ENCODE data around the gene KIF13A.
A peak's percentile ranks its signal among the peaks of the same experiment; 100 is the strongest.
"Not testable (repeated sequence)": the region's sequence is repeated elsewhere in the genome, so short reads cannot be mapped to it uniquely, and the experiment has no call there.

Gene KIF13A

DNA sequence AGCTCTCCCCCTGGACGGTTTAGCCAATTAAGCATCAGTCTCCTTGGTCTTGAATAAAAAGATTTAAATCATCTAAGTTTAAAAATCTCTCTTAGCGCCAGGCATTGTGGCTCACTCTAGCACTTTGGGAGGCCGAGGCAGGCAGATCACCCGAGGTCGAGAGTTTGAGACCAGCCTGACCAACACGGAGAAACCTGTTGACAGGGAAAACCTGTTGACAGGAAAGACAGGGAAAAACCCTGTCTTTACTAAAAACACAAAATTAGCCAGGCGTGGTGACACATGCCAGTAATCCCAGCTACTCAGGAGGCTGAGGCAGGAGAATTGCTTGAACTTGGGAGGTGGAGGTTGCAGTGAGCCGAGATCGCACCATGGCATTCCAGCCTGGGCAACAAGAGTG lies 97.7 kb downstream of the KIF13A start:
- H3K27me3 ChIP-seq (ENCODE audit: control insufficient read depth, insufficient read depth, low read length); H3K4me2 ChIP-seq (ENCODE audit: low read length); H3K4me3 ChIP-seq (ENCODE audit: low read length); H3K9ac ChIP-seq (ENCODE audit: low read depth, low read length): not testable (repeated sequence)
- Histone ChIP-seq H3K9me3 (replicated peaks; ENCODE audit: low read length) (peaks cover 11% of the 10 kb centered on the region), H3K36me3 (ENCODE audit: insufficient read depth, low read length) (peaks cover 21% of the 10 kb centered on the region), H3K4me1 (ENCODE audit: control insufficient read depth, insufficient read depth, low read length) (peaks cover 19% of the 10 kb centered on the region)

DNA sequence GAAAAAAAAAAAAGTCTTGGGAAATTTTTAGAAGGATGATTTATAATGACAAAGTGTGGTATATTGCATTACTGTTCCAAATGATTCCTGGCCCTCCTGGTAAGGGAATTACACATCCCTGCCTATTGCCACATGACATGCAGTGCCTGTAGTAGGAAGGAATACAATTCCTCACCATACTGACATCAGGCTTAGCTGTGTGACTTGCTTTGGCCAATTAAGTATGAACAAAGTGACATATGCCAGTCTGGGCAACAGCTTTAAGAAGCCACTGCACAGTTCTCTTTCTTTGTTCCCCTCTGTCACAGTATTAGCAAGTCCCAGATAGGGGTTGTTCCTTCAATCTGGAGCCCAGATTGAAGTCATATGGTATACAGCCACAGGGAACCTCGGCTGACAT lies 100.5 kb downstream of the KIF13A start:
- Histone ChIP-seq H3K9me3 (replicated peaks; ENCODE audit: low read length) (no peaks in the 10 kb centered on the region), H3K4me2 (ENCODE audit: low read length) (no peak overlapping the region), H3K4me1 (ENCODE audit: control insufficient read depth, insufficient read depth, low read length) (peaks cover 28% of the 10 kb centered on the region), H3K9ac (ENCODE audit: low read depth, low read length) (no peak overlapping the region), H3K4me3 (ENCODE audit: low read length) (no peak overlapping the region), H3K27me3 (ENCODE audit: control insufficient read depth, insufficient read depth, low read length) (no peaks in the 10 kb centered on the region), H3K36me3 (ENCODE audit: insufficient read depth, low read length) (peaks cover under 1% of the 10 kb centered on the region)

DNA sequence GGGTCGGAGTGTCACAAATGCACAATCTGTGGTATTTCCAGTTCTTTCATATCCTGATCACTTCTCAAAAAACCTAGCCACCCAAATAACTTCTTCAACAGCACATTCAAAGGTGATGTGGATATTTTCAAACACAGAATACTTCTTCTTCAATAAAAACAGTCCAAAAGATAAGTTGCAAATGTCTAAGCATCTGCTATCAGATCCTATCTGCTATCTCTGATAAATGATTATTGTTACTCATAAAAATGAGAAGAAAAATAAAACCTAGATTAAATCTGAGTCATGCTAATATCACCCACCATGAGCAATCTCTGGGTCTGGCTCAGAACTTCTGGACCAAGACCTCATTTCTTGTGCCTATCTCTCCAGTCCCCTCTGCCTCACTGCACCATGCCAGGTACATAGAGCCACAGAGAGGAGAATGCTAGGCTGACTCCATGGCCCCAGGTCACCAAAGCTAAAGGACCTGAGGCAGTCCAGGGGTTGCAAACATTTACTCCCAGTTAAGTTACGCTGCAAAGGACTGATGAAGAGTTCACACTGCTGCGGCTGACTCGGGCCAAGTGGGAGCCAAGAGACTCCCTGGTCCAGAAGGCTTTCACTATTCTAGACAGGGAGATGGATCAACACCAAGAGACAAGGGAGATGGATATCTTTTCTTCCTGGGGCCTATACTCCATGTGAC lies 101.4 kb downstream of the KIF13A start:
- H3K36me3 ChIP-seq (ENCODE audit: insufficient read depth, low read length): no peaks in the 10 kb centered on the region
- no peaks in the 10 kb centered on the region for H3K27me3 ChIP-seq (ENCODE audit: control insufficient read depth, insufficient read depth, low read length)
- no peak overlapping the region for H3K4me3 ChIP-seq (ENCODE audit: low read length)
- H3K4me2 ChIP-seq (ENCODE audit: low read length): no peak overlapping the region
- H3K9me3 ChIP-seq (replicated peaks; ENCODE audit: low read length): no peaks in the 10 kb centered on the region
- H3K4me1 ChIP-seq (ENCODE audit: control insufficient read depth, insufficient read depth, low read length): peaks cover 28% of the 10 kb centered on the region
- H3K9ac ChIP-seq (ENCODE audit: low read depth, low read length): no peak overlapping the region

DNA sequence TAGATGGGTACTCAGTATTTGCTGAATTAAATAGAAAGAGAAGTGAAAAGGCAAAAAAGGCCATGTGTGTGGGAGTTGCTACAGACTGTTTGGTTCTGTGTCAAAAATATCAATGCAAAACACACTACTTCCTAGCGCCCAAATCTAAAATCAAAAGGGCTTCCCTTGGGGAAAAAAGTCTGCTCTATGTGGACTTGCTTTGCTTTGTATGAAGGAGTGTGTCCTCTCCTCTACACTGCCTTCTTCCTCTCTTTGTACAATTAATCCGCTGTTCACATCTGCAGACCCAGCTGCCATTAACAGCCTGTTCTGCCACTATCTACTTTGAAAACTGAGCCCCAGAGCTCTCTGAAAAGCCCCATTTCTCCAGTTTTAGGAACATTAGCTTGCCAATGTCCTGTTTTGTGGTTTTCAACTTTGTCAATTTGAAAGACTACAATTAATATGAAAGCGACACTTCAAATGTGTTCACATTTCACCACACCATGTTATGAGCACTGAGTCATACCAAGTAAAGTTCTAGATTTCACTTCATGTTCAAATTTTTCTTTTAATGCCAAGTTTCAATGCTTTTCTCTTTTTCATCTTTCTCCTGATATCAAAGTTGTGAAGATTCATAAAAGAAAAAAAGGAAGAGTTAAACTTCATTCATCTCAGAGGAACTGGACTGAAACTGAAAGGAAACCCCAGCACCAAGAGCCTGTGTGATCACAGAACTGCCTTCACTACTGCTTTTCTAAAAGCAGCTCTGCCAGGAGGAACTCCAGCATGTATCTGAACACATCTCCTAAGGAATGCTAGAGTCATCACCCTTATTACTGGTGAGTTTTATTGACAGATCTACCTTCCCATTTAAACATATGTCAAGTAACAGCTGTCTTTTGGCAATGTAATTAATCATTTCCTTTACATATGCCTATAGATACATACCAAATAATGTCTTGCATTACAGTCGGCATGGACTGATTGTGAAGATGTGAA lies 102.6 kb downstream of the KIF13A start:
- H3K4me1 ChIP-seq (ENCODE audit: control insufficient read depth, insufficient read depth, low read length): peaks cover 30% of the 10 kb centered on the region
- H3K9me3 ChIP-seq (replicated peaks; ENCODE audit: low read length): no peaks in the 10 kb centered on the region
- no peaks in the 10 kb centered on the region for H3K27me3 ChIP-seq (ENCODE audit: control insufficient read depth, insufficient read depth, low read length)
- peak overlapping the region; percentile 68 for H3K4me2 ChIP-seq (ENCODE audit: low read length)
- peak overlapping the region; percentile 41 for H3K9ac ChIP-seq (ENCODE audit: low read depth, low read length)
- no peaks in the 10 kb centered on the region for H3K36me3 ChIP-seq (ENCODE audit: insufficient read depth, low read length)
- no peak overlapping the region for H3K4me3 ChIP-seq (ENCODE audit: low read length)

DNA sequence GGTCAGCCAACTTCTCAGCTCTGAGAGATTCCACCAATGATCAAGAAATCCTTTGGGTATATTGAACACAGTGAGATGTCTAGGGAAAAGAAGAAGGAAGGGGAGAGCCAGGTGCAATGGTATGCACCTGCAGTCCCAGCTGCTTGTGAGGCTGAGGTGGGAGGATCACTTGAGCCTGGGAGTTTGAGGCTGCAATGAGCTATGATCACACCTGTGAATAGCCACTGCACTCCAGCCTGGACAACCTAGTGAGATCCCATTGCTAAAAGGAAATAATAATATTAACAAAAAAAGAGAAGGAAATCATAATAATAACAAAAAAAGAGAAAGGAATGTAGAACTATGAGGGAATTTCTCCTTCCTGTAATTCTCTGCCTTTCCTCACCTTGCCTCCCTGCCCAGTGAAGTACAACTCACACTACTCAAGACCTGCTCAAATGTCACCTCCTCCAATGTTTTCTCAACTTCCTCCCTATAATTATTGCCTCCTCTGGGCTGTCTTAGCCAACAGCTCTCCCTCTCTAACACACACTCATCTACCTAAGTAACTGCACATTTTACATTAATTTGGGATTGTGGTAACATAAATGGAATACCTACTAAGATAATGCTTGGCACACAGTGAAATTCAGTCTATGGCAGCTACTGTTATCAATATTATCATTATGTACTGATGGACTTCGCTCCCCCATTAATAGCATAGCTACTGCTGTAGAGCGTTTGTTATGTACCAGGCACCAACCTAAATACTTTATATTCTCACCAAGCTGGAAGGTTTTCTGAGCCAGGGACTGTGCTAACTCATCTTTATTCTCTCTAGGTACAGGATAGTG lies 103.6 kb downstream of the KIF13A start:
- Histone ChIP-seq H3K9me3 (replicated peaks; ENCODE audit: low read length) (no peaks in the 10 kb centered on the region), H3K27me3 (ENCODE audit: control insufficient read depth, insufficient read depth, low read length) (no peaks in the 10 kb centered on the region), H3K4me1 (ENCODE audit: control insufficient read depth, insufficient read depth, low read length) (peaks cover 39% of the 10 kb centered on the region), H3K4me2 (ENCODE audit: low read length) (peak overlapping the region; percentile 68), H3K9ac (ENCODE audit: low read depth, low read length) (no peak overlapping the region), H3K4me3 (ENCODE audit: low read length) (no peak overlapping the region), H3K36me3 (ENCODE audit: insufficient read depth, low read length) (no peaks in the 10 kb centered on the region)

DNA sequence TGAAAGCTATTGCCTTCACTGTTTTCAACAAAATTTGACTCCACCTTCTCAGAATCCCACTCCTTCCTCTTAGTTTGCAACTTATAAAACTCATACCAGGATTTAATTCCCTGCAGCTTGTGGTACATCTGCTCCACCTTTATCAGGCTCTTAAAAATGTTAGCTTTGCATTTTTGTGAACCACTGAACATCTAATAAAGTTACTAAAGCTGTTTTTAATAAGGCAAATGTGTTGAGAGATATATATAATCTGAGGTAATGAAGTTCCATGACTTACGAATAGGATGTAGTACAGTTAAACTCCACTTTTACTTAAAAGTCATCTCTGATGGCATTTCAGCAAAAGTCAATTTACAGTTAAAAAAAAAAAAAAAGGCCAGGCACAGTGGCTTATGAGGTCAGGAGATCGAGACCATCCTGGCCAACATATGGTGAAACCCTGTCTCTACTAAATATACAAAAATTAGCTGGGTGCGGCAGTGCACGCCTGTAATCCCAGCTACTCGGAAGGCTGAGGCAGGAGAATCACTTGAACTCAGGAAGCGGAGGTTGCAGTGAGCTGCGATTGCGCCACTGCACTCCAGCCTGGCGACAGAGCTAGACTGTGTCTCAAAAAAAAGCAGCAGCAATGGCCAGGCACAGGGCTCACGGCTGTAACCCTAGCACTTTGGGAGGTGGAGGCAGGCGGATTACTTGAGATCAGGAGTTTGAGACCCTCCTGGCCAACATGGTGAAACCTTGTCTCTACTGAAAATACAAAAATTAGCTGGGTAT lies 106.2 kb downstream of the KIF13A start:
- Histone ChIP-seq H3K4me2 (ENCODE audit: low read length) (no peak overlapping the region), H3K36me3 (ENCODE audit: insufficient read depth, low read length) (no peaks in the 10 kb centered on the region), H3K27me3 (ENCODE audit: control insufficient read depth, insufficient read depth, low read length) (no peaks in the 10 kb centered on the region), H3K9me3 (replicated peaks; ENCODE audit: low read length) (no peaks in the 10 kb centered on the region), H3K9ac (ENCODE audit: low read depth, low read length) (no peak overlapping the region), H3K4me1 (ENCODE audit: control insufficient read depth, insufficient read depth, low read length) (peaks cover 60% of the 10 kb centered on the region), H3K4me3 (ENCODE audit: low read length) (no peak overlapping the region)

DNA sequence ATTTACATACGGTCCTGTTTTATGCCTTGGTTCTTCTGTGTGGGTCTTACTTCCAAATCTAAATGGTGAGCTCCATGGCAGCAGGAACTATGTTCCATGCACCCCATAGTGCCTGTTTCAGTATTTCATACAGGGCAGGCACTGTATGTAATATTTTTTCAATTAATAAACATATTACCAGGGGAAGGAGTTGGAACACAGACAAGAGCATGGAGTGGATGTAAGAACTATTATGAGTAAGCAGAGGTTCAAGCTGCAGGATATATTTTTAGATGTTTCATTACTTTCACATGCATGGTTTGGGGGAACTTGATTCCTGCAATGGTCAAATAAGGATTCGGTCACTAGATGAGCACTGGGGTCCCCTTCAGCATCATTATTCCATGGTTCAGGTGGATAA lies 108.3 kb downstream of the KIF13A start:
- Histone ChIP-seq H3K4me3 (ENCODE audit: low read length) (no peak overlapping the region), H3K9me3 (replicated peaks; ENCODE audit: low read length) (no peaks in the 10 kb centered on the region), H3K9ac (ENCODE audit: low read depth, low read length) (peak overlapping the region; percentile 21), H3K4me2 (ENCODE audit: low read length) (no peak overlapping the region), H3K27me3 (ENCODE audit: control insufficient read depth, insufficient read depth, low read length) (no peaks in the 10 kb centered on the region), H3K4me1 (ENCODE audit: control insufficient read depth, insufficient read depth, low read length) (peaks cover 47% of the 10 kb centered on the region), H3K36me3 (ENCODE audit: insufficient read depth, low read length) (no peaks in the 10 kb centered on the region)

DNA sequence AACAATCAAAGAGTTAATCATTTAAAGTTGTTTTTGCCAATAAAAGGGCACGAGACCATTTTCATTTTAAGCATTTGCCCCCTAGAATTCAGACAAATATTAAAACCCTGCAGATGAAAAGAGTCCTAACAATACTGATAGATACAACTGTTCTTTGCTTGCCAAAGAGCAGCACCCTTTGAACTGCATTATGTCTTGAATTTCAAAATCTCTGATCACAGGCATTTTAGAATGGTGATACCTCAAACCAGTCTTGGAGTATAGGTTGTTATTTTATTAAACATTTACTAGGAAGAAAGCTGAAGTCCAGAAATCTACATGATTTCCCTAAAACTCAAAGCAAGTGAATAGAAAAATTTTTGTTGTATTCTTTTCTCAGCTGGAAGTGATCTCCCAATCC lies 108.7 kb downstream of the KIF13A start:
- Histone ChIP-seq H3K27me3 (ENCODE audit: control insufficient read depth, insufficient read depth, low read length) (no peaks in the 10 kb centered on the region), H3K4me1 (ENCODE audit: control insufficient read depth, insufficient read depth, low read length) (peaks cover 43% of the 10 kb centered on the region), H3K36me3 (ENCODE audit: insufficient read depth, low read length) (no peaks in the 10 kb centered on the region), H3K4me2 (ENCODE audit: low read length) (no peak overlapping the region), H3K4me3 (ENCODE audit: low read length) (no peak overlapping the region), H3K9ac (ENCODE audit: low read depth, low read length) (peak overlapping the region; percentile 21), H3K9me3 (replicated peaks; ENCODE audit: low read length) (no peaks in the 10 kb centered on the region)

DNA sequence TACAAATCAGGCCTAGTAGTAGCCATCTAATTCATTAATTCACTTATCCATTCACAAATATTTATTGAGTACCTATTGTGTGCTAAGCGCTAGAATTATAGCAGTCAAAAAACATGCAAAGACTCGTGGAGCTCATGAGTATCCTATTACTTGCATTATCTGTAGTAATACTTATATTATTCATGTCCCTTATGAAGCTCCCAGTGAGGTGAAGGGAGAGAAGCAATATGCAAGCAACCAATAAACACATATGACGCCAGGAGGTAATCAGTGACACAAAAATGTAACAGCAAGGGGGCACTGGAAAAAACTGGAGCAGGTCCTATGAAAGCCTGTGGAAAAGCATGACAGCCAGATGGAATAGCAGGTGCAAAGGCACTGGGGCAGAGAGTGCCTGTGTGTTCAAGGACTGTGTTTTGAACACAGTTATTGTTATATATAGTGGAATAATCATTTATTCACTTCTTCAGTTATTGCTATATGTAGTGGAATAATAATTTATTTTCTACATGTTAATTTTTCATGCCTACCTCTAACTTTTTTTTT lies 109.5 kb downstream of the KIF13A start:
- Histone ChIP-seq H3K9ac (ENCODE audit: low read depth, low read length) (no peak overlapping the region), H3K27me3 (ENCODE audit: control insufficient read depth, insufficient read depth, low read length) (no peaks in the 10 kb centered on the region), H3K4me2 (ENCODE audit: low read length) (peak overlapping the region; percentile 59), H3K9me3 (replicated peaks; ENCODE audit: low read length) (no peaks in the 10 kb centered on the region), H3K4me3 (ENCODE audit: low read length) (no peak overlapping the region), H3K4me1 (ENCODE audit: control insufficient read depth, insufficient read depth, low read length) (peaks cover 43% of the 10 kb centered on the region), H3K36me3 (ENCODE audit: insufficient read depth, low read length) (no peaks in the 10 kb centered on the region)

DNA sequence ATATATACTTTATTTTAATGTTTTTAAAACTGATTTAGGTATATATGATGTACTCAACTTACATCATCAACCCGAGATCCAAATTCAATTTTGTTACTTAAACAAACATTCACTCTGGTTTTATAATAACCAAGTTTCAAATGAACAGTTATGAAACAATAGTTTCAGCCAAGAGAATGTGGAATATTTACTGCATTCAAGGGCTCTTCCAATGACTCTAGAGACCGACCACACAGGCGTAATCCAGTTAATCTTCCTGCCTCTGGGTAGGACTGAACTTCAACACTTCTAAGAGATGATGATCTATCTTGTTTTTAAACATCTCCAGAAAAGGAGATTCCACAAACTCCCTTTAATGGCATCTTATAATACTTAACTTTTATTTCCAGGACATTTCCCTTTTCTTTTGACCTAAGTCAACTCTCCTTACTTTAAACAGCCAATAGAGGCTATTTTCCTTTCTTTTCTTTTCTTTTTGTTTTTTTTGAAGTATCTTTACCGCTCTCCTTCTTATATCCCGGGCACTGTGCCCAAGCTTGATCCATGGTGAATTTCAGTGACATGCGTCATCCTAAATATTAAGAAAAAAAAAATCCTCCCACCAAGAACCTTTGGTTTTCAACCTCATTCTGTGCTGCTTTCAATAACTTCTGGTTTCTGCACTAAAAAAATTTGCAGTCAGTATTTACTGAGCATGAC lies 110.1 kb downstream of the KIF13A start:
- no peaks in the 10 kb centered on the region for H3K9me3 ChIP-seq (replicated peaks; ENCODE audit: low read length)
- H3K4me1 ChIP-seq (ENCODE audit: control insufficient read depth, insufficient read depth, low read length): peaks cover 45% of the 10 kb centered on the region
- no peaks in the 10 kb centered on the region for H3K36me3 ChIP-seq (ENCODE audit: insufficient read depth, low read length)
- no peaks in the 10 kb centered on the region for H3K27me3 ChIP-seq (ENCODE audit: control insufficient read depth, insufficient read depth, low read length)
- H3K4me2 ChIP-seq (ENCODE audit: low read length): peak overlapping the region; percentile 59
- peak overlapping the region; percentile 42 for H3K9ac ChIP-seq (ENCODE audit: low read depth, low read length)
- H3K4me3 ChIP-seq (ENCODE audit: low read length): no peak overlapping the region
